Nephron progenitor cell (in vitro differentiated cells): ENCODE measurements around the gene CWC15.
"Not testable (repeated sequence)": the region's sequence is repeated elsewhere in the genome, so short reads cannot be mapped to it uniquely, and the experiment has no call there.

Experiments used
- DNase-seq: peaks from one replicate; pipeline ENCODE4 v3.0.0; 2021
- H3K27ac Mint-ChIP-seq: 2 replicates; pipeline ENCODE4 v1.8.0; 2021; ENCODE audit warnings: mild to moderate bottlenecking, moderate library complexity, mixed read lengths
- H3K27me3 Mint-ChIP-seq: 2 replicates; pipeline ENCODE4 v1.8.0; 2021; ENCODE audit warnings: mild to moderate bottlenecking, low read depth, mixed read lengths; ENCODE audit not compliant: poor library complexity
- H3K36me3 Mint-ChIP-seq: 2 replicates; pipeline ENCODE4 v1.8.0; 2021; ENCODE audit warnings: low read depth, mixed read lengths
- H3K4me1 Mint-ChIP-seq: 2 replicates; pipeline ENCODE4 v1.8.0; 2021; ENCODE audit warnings: mixed read lengths
- H3K4me3 Mint-ChIP-seq: 2 replicates; pipeline ENCODE4 v1.8.0; 2021; ENCODE audit warnings: mild to moderate bottlenecking, moderate library complexity, mixed read lengths
- H3K9me3 Mint-ChIP-seq: 2 replicates; pipeline ENCODE4 v1.8.0; 2021; ENCODE audit warnings: mild to moderate bottlenecking, moderate library complexity, mixed read lengths
- CTCF ChIP-seq: fragments of 200-600 bp; sonication (generic); IDR thresholded peaks from 2 replicates; pipeline ENCODE4 v1.5.0; 2021; ENCODE audit warnings: antibody characterized with exemption

CWC15 gene

DNA sequence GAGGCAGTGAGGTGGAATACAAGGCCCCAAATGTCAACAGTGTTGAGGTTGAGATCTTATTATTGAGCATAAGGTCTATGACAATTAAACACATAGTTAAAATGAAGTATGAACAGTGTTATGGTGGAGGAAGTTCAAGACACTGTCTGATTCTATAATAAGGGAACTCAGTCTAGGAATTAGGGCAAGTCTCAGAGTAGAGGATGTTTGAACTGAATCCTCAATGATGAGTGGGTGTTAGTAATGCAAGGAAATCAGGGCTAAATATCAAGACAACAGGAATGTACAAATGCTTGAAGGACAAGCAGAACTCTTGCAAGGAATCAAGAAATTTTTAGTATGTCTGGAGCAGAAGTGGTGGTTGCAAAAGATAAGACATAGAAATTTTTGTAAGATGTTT lies 53.0 kb downstream of the CWC15 start:
- no peak overlapping the region for H3K4me3 Mint-ChIP-seq
- H3K4me1 Mint-ChIP-seq: peaks cover 11% of the 10 kb centered on the region
- no peaks in the 10 kb centered on the region for H3K9me3 Mint-ChIP-seq
- no peak for TF ChIP-seq CTCF
- H3K27ac Mint-ChIP-seq: no peak overlapping the region
- no peaks in the 10 kb centered on the region for H3K27me3 Mint-ChIP-seq
- DNase-seq: no peak
- no peaks in the 10 kb centered on the region for H3K36me3 Mint-ChIP-seq

DNA sequence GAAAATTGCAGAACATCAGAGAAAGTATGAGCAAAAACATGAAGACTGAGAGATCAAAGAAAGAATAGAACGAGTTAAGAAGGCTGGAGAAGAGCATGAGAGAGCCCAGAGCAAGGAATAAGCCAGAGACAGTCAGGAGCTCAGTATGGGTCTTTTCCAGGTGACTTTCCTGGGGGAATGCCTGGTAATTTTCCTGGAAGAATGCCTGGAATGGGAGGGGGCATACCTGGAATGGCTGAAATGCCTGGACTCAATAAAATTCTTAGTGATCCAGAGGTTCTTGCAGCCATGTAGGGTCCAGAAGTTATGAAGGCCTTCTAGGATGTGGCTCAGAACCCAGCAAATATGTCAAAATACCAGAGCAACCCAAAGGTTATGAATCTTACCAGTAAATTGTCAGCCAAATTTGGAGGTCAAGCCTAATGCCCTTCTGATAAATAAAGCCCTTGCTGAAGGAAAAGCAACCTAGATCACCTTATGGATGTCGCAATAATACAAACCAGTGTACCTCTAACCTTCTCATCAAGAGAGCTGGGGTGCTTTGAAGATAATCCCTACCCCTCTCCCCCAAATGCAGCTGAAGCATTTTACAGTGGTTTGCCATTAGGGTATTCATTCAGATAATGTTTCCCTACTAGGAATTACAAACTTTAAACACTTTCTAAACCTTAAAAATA lies 59.5 kb downstream of the CWC15 start:
- H3K27ac Mint-ChIP-seq, H3K4me3 Mint-ChIP-seq, H3K27me3 Mint-ChIP-seq, H3K36me3 Mint-ChIP-seq, H3K9me3 Mint-ChIP-seq, DNase-seq, H3K4me1 Mint-ChIP-seq: not testable (repeated sequence)

- Mint-ChIP-seq H3K4me3 (no peak overlapping the region), H3K27ac (peak overlapping the region; percentile 33), H3K9me3 (no peaks in the 10 kb centered on the region), H3K4me1 (no peaks in the 10 kb centered on the region), H3K36me3 (no peaks in the 10 kb centered on the region), H3K27me3 (peaks cover 3% of the 10 kb centered on the region)
- DNase-seq: no peak
- no peak for TF ChIP-seq CTCF
Measured at GRCh38 chr11:94912806-94913205, 60.5 kb downstream of the CWC15 start.
